HL-60/S4 treated with retinoic acid at 250 ng/mL for 4 days and 3 days (cell line): ENCODE results near the gene IRF4.

Source experiments
- in situ Hi-C: fragments of 300-500 bp; cut with MboI; formaldehyde crosslinking; loops from 2 replicates; pipeline ENCODE4 v1.7.0; 2022; ENCODE audit warnings: low sequenced_read_pairs

The IRF4 gene

GRCh38 chr6:391559-392440 is at the start of gene IRF4:
IRF4 (plus strand) TSS chr6:391752; CDS start chr6:393153, 1,401 bp downstream.
- in situ Hi-C loops: no loop called here

DNA sequence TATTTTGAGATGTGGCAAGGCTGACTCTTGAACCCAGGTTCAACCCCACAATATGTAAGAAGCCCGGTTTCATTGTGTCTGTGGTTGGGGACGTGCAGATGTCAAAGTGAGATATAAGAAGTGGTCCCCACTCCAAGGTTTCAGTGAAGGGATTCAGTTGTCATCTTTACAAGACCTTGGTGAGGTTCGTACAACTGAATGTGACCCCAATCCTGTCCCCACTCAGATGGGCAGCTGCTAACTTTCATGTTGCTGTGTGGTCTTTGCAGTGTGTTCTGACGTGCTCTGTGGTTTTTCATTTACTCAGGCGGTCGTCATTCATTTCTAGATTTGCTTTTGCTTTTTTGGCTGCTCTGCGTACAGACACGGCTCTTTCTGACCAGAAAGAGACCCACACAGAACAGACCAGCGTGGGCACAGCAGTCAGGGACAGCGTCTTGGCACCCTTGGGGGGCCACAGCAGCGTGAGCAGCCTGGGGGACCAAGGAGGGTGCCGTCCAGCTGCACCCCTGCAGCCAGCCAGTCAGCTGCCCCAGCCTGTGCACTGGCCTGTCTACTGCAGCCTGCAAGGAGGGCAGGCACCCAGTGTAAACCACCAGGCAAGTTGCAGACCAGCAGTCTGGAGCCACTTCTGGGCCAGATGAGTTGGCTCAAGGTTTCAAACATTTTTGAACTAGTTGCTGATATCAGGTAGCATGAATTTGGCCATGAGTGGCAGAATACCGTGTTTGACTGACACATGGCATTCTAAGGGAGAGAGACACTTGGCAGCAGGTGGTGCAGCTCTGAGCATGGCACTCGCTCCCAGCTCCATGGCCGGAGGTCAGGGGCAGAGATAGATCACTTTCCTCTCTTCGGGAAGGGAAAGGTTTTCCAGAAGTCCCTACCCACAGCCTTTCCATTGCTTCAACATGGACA is 49.4 kb upstream of the IRF4 start:
- in situ Hi-C loops: no loop called here

- in situ Hi-C loops: no loop called here
Observed at GRCh38 chr6:342832-343179, 48.7 kb upstream of the IRF4 start.

DNA sequence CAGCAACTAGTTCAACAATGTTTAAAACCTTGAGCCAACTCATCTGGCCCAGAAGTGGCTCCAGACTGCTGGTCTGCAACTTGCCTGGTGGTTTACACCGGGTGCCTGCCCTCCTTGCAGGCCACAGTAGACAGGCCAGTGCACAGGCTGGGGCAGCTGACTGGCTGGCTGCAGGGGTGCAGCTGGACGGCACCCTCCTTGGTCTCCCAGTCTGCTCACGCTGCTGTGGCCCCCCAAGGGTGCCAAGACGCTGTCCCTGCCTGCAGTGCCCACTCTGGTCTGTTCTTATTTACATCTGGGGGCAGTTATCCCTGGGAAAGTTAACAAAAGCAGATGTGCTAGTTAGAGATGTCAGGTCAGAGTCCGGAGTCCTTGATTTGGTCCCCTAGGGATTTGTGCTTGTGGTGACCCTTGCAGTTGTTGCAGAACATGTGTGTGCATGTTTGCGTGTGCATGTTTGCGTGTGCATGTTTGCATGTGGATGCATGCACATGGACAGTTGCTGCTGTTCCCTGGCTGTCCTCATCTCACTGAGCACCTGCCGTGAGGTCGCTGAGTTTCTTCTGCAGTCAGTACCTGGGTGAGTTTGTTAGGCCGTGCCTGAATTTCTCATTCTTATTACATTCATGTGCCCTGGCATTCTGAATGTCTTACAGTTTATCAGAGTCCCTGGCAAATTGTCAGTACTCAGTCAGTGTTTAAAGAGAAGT is 48.2 kb upstream of the IRF4 start:
- in situ Hi-C loops: no loop called here

DNA sequence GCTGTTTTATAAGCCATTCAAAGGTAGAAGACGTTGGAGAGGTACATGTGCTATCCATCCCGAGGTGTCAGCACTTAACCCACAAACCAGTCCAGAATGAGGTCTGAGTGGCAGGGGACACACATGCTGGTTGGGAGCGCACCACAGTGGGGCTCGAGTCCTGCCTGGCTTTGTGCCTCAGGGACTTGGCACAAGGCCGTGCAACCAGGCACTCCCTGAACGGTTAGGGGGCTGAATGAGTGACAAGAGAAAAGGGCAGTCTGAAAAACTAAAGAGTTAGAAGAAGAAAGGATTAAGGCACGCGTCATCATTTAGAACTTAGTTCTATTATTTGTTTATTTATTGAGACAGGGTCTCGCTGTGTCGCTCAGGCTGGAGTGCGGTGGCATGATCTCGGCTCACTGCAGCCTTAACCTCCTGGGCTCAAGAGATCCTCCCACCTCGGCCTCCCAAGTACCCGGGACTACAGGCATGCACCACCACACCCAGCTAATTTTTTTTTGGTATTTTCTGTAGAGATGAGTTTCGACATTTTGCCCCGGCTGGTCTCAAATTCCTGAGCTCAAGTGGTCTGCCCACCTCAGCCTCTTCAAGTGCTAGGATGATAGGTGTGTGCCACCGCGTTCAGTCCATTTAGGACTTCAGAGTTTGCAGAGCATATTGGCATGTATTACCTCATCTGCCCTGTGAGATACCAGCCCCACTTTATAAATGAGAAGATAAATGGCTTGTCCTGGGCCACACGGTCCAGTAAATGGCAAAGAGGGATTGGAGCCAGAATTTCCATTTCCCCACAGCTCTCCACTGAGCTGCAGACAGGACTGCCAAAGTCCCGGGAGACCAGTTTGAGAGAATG is 47.4 kb upstream of the IRF4 start:
- in situ Hi-C loops: no loop called here

- in situ Hi-C loops: no loop called here
Observed at GRCh38 chr6:344816-345340, 46.7 kb upstream of the IRF4 start.

DNA sequence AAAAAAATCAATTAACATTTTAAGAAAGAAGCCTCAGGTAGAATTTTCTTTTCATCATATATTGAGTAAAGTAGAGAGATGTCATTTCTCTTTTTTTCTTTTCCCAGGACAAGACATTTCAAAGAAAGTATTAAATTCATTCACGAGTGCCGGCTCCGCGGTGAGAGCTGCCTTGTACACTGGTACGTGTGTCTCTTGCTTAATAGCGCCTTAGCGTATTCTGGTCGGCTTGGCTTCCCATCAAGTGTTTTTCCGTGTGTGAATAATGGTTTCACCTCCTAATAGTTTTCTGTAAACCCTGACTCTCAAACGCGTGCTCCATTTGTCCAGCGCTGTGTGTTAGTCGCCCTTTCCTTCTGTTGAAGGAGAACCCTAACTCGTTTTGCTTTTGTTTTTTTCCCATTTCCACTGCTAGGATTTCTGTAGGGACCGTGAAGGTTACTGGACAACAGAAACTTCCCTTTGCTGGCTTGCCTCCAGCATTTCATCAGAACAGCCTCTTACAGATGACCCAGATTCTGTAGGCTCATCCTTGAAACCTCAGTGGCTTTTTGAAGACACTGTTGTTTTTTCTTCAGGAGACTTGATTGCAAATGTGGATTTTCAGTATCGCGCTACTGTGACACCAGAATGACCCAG is 45.7 kb upstream of the IRF4 start:
- in situ Hi-C loops: no loop called here

GRCh38 chr6:346386-347030 is 45.0 kb upstream of the IRF4 start:
- in situ Hi-C loops: no loop called here

GRCh38 chr6:347232-347631 is 44.3 kb upstream of the IRF4 start:
- in situ Hi-C loops: no loop called here

DNA sequence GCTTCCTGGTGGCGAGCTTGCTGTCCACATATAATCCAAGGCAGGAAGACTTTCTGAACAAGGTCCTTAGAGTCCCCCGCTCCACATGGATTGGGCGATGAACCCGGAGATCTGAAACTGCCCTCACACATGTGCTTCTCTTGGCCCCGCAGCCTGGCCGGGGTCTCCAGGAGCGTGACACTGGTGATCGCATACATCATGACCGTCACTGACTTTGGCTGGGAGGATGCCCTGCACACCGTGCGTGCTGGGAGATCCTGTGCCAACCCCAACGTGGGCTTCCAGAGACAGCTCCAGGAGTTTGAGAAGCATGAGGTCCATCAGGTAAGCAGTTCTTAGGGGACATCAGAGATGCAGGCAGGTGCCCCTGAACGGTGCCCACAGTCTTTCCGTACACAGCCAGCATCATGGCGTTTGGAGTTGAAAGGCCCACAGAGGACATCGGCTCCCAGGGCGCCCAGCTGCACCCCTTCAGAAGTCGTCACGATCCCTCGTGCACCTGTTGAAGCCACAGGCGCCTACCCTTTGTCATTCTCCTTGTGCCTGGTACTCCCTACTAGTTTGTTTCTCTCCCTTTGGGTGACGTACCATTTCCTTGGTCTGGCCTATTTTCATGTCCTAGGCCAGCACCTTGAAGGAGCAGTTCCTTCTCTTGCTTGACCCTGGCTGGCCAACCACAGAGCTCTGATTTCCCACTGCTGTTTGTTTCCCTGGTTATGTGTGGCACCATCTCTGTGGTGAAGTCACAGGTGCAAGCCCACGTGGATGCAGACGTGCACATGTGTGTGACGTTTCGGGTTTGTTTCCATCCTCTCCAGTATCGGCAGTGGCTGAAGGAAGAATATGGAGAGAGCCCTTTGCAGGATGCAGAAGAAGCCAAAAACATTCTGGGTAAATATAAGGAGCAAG is 43.3 kb upstream of the IRF4 start:
- in situ Hi-C loops: no loop called here

- in situ Hi-C loops: no loop called here
Observed at GRCh38 chr6:348860-349396, 42.6 kb upstream of the IRF4 start.

DNA sequence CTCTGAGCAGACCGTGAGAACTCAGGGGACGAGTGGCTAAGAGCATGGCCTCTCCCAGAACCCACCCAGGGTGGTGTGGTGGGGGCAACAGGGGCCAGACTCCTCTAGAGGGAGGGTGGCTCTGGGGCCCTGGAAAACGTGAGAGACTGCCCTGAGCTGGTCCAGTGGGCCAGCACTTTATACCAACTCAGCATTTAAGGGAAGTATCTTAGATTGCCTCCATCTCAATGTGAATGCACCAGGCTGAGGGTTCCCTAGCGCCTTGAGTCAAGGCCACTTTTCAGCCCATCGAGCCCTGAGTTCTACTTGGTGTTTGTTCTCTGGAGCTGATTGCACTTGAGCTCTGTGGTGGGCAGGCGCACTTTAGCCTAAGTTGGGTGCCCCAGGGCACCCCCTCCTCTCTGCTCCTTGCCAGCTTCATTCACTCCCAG is 42.0 kb upstream of the IRF4 start:
- in situ Hi-C loops: no loop called here

GRCh38 chr6:350371-350770 is 41.2 kb upstream of the IRF4 start:
- in situ Hi-C loops: no loop called here

DNA sequence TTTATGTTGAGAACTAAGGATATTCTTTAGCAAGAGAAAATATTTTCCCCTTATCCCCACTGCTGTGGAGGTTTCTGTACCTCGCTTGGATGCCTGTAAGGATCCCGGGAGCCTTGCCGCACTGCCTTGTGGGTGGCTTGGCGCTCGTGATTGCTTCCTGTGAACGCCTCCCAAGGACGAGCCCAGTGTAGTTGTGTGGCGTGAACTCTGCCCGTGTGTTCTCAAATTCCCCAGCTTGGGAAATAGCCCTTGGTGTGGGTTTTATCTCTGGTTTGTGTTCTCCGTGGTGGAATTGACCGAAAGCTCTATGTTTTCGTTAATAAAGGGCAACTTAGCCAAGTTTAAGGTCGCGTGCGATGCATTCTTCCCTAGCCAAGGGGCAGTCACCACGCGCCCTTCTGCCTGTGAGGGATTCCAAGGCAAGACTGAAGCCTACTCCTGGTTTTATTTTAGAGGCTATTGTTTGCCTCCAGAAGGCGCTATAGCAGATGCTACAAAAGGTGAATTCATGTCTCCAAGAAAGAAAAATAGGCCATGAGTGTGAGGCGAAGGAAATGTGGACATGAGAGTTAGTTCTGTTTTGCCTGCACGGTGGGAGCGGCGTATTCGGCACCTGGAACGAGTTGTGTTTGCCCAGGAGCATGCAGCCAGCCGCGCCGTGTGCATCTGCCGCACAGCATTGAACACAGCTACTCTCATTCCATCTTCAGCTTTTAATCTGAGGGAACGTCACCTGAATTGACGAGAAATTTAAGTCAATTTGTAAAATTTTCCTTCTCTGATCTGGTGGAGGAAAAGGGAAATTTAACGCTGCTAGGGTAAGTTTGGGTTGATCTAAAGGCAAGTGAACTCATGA is 40.3 kb upstream of the IRF4 start:
- in situ Hi-C loops: no loop called here

DNA sequence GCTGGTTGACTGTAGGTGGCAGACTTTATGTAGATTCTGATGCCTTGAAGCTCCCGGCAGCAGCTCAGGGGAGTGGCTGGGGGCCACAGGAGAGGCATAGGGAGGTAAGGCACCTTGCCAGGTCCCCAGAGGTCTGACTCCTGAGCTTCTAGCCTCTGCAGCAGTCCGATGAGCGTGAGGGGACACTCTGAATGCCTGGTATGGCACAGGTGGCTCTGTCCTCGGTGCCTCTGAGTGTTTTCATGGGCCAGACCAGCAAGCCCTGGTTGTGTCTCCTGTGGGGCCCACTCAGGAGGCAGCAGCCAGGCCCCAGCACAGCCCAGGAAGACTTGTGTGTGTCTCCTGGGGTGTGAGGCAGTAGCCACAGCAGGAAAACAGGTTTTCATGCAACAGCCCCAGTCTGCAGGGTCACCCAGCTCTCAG is 39.7 kb upstream of the IRF4 start:
- in situ Hi-C loops: no loop called here

GRCh38 chr6:352474-352873 is 39.1 kb upstream of the IRF4 start:
- in situ Hi-C loops: no loop called here
